Smooth muscle cell (in vitro differentiated cells): Measurements from ENCODE around the gene GOLGA1. TPM values are rescaled to one million over a fixed set of nuclear protein-coding genes. Genes with fewer than 3 reads are reported as not detected.

Source experiments
- DNase-seq: peaks from one replicate; lab custom pipeline; 2025; ENCODE audit not compliant: unreplicated experiment; lab: John Stamatoyannopoulos, UW
- H2AFZ ChIP-seq: fragments of 200-600 bp; sonication (generic); 2 replicates; pipeline ENCODE4 v1.6.0; 2016; ENCODE audit warnings: antibody characterized with exemption, low read depth, mild to moderate bottlenecking
- H3F3A ChIP-seq: fragments of 200-600 bp; sonication (generic); 2 replicates; pipeline ENCODE4 v1.6.0; 2017; ENCODE audit warnings: antibody characterized with exemption, low read depth
- H3K27ac ChIP-seq: fragments of 200-600 bp; sonication (generic); 2 replicates; pipeline ENCODE4 v1.5.1; 2016; ENCODE audit warnings: low read depth, mild to moderate bottlenecking
- H3K27me3 ChIP-seq: fragments of 200-600 bp; sonication (generic); 2 replicates; pipeline ENCODE4 v1.6.1; 2016; ENCODE audit warnings: low read depth, mild to moderate bottlenecking
- H3K36me3 ChIP-seq: fragments of 200-600 bp; sonication (generic); 2 replicates; pipeline ENCODE4 v1.5.1; 2016; ENCODE audit warnings: low read depth
- H3K4me1 ChIP-seq: fragments of 200-600 bp; sonication (generic); 2 replicates; pipeline ENCODE4 v1.5.1; 2016; ENCODE audit warnings: low read depth
- H3K4me2 ChIP-seq: fragments of 200-600 bp; sonication (generic); 2 replicates; pipeline ENCODE4 v1.6.0; 2016; ENCODE audit warnings: mild to moderate bottlenecking
- H3K4me3 ChIP-seq: fragments of 200-600 bp; sonication (generic); 2 replicates; pipeline ENCODE4 v1.5.1; 2016; ENCODE audit warnings: mild to moderate bottlenecking
- H3K79me2 ChIP-seq: fragments of 200-600 bp; sonication (generic); 2 replicates; pipeline ENCODE4 v1.6.0; 2016; ENCODE audit warnings: low read depth, mild to moderate bottlenecking
- H3K9ac ChIP-seq: fragments of 200-600 bp; sonication (generic); 2 replicates; pipeline ENCODE4 v1.6.0; 2016; ENCODE audit warnings: low read depth
- H3K9me3 ChIP-seq: fragments of 200-600 bp; sonication (generic); replicated peaks from 2 replicates; pipeline ENCODE4 v1.5.1; 2016; ENCODE audit warnings: low read depth
- H4K20me1 ChIP-seq: fragments of 200-600 bp; sonication (generic); 2 replicates; pipeline ENCODE4 v1.6.0; 2016; ENCODE audit warnings: low read depth
- CTCF ChIP-seq: fragments of 200-600 bp; sonication (generic); IDR thresholded peaks from 2 replicates; pipeline ENCODE4 v1.5.1; 2017; ENCODE audit warnings: borderline replicate concordance, mild to moderate bottlenecking, antibody characterized with exemption; ENCODE audit not compliant: insufficient read depth, poor library complexity, severe bottlenecking
- WGBS: methylation state at CpG from one replicate; pipeline ENCODE4 v1.1.7; 2016; ENCODE audit warnings: low lambda C conversion rate; 5-methylcytosine and 5-hydroxymethylcytosine counted together
- polyA plus RNA-seq: library from polyadenylated mRNA; unstranded; fragments of >200 nt; fragmentation: Nextera tagmentation; extraction: Ambion mirVana; gene quantifications from 2 replicates; pipeline ENCODE4 v1.2.1, GENCODE V29; 2016
- total RNA-seq: library from RNA; depleted of rRNA; stranded (reverse); fragments of >200 nt; gene quantifications from 2 replicates; pipeline ENCODE4 v1.2.3, GENCODE V29; 2014

The GOLGA1 gene
- total and polyA plus RNA-seq, 2 experiments from 2014 or later, result 6.8 to 11.0 TPM

- Histone ChIP-seq H3K4me3 (no peak overlapping the region), H4K20me1 (no peaks in the 10 kb centered on the region), H2AFZ (no peak overlapping the region), H3K4me1 (peaks cover 4% of the 10 kb centered on the region), H3K36me3 (no peaks in the 10 kb centered on the region), H3K4me2 (no peak overlapping the region), H3K9ac (no peak overlapping the region), H3K9me3 (no peaks in the 10 kb centered on the region), H3K27me3 (no peaks in the 10 kb centered on the region), H3K27ac (no peak overlapping the region), H3K79me2 (no peaks in the 10 kb centered on the region), H3F3A (no peaks in the 10 kb centered on the region)
- no peak for DNase-seq
- 92% methylated on average over 14 of the region's 17 CpGs for WGBS
- TF ChIP-seq CTCF, result no peak
Measured at GRCh38 chr9:124886866-124887492, 53.9 kb downstream of the GOLGA1 start.

GRCh38 chr9:124886461-124886860, 54.4 kb downstream of the GOLGA1 start:
- no peaks in the 10 kb centered on the region for H3K9me3 ChIP-seq
- H3K9ac ChIP-seq, result no peak overlapping the region
- no peaks in the 10 kb centered on the region for H4K20me1 ChIP-seq
- no peak for DNase-seq
- H3F3A ChIP-seq, result no peaks in the 10 kb centered on the region
- no peaks in the 10 kb centered on the region for H3K79me2 ChIP-seq
- H3K4me3 ChIP-seq, result no peak overlapping the region
- H3K27ac ChIP-seq, result no peak overlapping the region
- 92% methylated on average over 10 of the region's 10 CpGs for WGBS
- H3K4me2 ChIP-seq, result no peak overlapping the region
- H3K4me1 ChIP-seq, result peaks cover 4% of the 10 kb centered on the region
- no peak for TF ChIP-seq CTCF
- H3K36me3 ChIP-seq, result no peaks in the 10 kb centered on the region
- no peaks in the 10 kb centered on the region for H3K27me3 ChIP-seq
- H2AFZ ChIP-seq, result no peak overlapping the region

DNA sequence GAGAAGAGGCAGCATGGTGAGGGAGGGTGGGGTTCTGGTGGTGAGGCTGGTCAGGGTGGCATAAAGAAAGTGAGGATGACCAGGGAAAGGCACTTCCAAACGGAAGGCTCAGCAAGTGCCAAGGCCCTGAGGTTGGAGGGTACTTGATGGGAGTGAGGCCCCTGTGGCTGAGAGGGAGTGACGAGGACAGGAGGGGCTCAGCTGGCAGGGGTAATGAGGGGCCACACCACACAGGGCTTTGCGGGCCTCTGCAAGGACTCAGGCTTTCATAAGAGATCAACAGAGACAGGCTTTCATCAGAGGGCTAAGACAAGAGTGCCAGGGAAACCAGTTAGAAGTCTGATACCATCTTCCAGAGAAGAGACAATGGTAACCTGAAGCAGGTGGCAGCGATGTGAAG, 55.3 kb downstream of the GOLGA1 start:
- no peak overlapping the region for H3K9ac ChIP-seq
- H3K27me3 ChIP-seq, result no peaks in the 10 kb centered on the region
- no peak overlapping the region for H3K27ac ChIP-seq
- H3K4me2 ChIP-seq, result no peak overlapping the region
- H3K79me2 ChIP-seq, result no peaks in the 10 kb centered on the region
- H3K9me3 ChIP-seq, result no peaks in the 10 kb centered on the region
- H3K36me3 ChIP-seq, result no peaks in the 10 kb centered on the region
- no peak for TF ChIP-seq CTCF
- H4K20me1 ChIP-seq, result no peaks in the 10 kb centered on the region
- no peak overlapping the region for H3K4me3 ChIP-seq
- H3F3A ChIP-seq, result no peaks in the 10 kb centered on the region
- H3K4me1 ChIP-seq, result peaks cover 4% of the 10 kb centered on the region
- no peak overlapping the region for H2AFZ ChIP-seq
- no peak for DNase-seq
- WGBS, result 98% methylated on average over 4 of the region's 4 CpGs

- no peaks in the 10 kb centered on the region for H3K79me2 ChIP-seq
- H3K4me2 ChIP-seq, result no peak overlapping the region
- H3K9ac ChIP-seq, result no peak overlapping the region
- peaks cover 4% of the 10 kb centered on the region for H3K4me1 ChIP-seq
- H3F3A ChIP-seq, result no peaks in the 10 kb centered on the region
- H3K27me3 ChIP-seq, result no peaks in the 10 kb centered on the region
- H3K4me3 ChIP-seq, result no peak overlapping the region
- TF ChIP-seq CTCF, result no peak
- H2AFZ ChIP-seq, result no peak overlapping the region
- DNase-seq, result no peak
- no peaks in the 10 kb centered on the region for H3K36me3 ChIP-seq
- H3K9me3 ChIP-seq, result no peaks in the 10 kb centered on the region
- no peaks in the 10 kb centered on the region for H4K20me1 ChIP-seq
- WGBS, result 92% methylated on average over 4 of the region's 4 CpGs
- no peak overlapping the region for H3K27ac ChIP-seq
Measured at GRCh38 chr9:124884376-124884775, 56.5 kb downstream of the GOLGA1 start.
